G401 (cell line): Measurements from ENCODE around the gene TMEM9. TPM values are rescaled to one million over a fixed set of nuclear protein-coding genes. Genes with fewer than 3 reads are reported as not detected.
A peak's percentile ranks its signal among the peaks of the same experiment; 100 is the strongest.

Experiments
- DNase-seq: peaks from one replicate; pipeline ENCODE4 v3.0.0-alpha.2; 2015; ENCODE audit warnings: low spot score
- in situ Hi-C: cut with HindIII; loops from 2 replicates; pipeline ENCODE4 v1.10.0; 2016; ENCODE audit warnings: low sequenced_read_pairs, mixed read lengths
- total RNA-seq: library from RNA; depleted of rRNA; stranded (reverse); fragments of >200 nt; shearing (Covaris generic); gene quantifications from 2 replicates; pipeline ENCODE4 v1.2.3, GENCODE V29; 2014

TMEM9 gene
- total RNA-seq, 1 experiment from 2014 or later, result 541 TPM

GRCh38 chr1:201153474-201154388, 543 bp downstream of the TMEM9 start:
- in situ Hi-C loops, result no loop called here
- DNase-seq, result peak; percentile 40

- peak; percentile 44 for DNase-seq
- in situ Hi-C loops, result no loop called here
Measured at GRCh38 chr1:201149400-201149799, 4.9 kb downstream of the TMEM9 start.

- in situ Hi-C loops, result no loop called here
- DNase-seq, result no peak
Measured at GRCh38 chr1:201147396-201148015, 6.8 kb downstream of the TMEM9 start.

GRCh38 chr1:201146626-201147390, 7.5 kb downstream of the TMEM9 start:
- in situ Hi-C loops, result no loop called here
- DNase-seq, result no peak

GRCh38 chr1:201145816-201146215, 8.5 kb downstream of the TMEM9 start:
- in situ Hi-C loops, result no loop called here
- no peak for DNase-seq

GRCh38 chr1:201145132-201145531, 9.1 kb downstream of the TMEM9 start:
- in situ Hi-C loops, result no loop called here

GRCh38 chr1:201144701-201145100, 9.6 kb downstream of the TMEM9 start:
- DNase-seq, result no peak
- in situ Hi-C loops, result no loop called here

More at GRCh38 chr1:201145132-201145531, 9.1 kb downstream of the TMEM9 start:
- DNase-seq, result no peak

- in situ Hi-C loops, result no loop called here
Measured at GRCh38 chr1:201143726-201144635, 10.3 kb downstream of the TMEM9 start.

GRCh38 chr1:201142849-201143725, 11.2 kb downstream of the TMEM9 start:
- no peak for DNase-seq
- in situ Hi-C loops, result no loop called here

More at GRCh38 chr1:201143726-201144635, 10.3 kb downstream of the TMEM9 start:
- no peak for DNase-seq

- in situ Hi-C loops, result no loop called here
- DNase-seq, result no peak
Measured at GRCh38 chr1:201142011-201142848, 12.0 kb downstream of the TMEM9 start.

- no peak for DNase-seq
- in situ Hi-C loops, result no loop called here
Measured at GRCh38 chr1:201141418-201141817, 12.9 kb downstream of the TMEM9 start.

GRCh38 chr1:201140941-201141260, 13.4 kb downstream of the TMEM9 start:
- in situ Hi-C loops, result no loop called here
- no peak for DNase-seq

- DNase-seq, result no peak
- in situ Hi-C loops, result no loop called here
Measured at GRCh38 chr1:201140235-201140940, 13.9 kb downstream of the TMEM9 start.

- in situ Hi-C loops, result no loop called here
- DNase-seq, result no peak
Measured at GRCh38 chr1:201139756-201140155, 14.5 kb downstream of the TMEM9 start.

GRCh38 chr1:201139306-201139705, 15.0 kb downstream of the TMEM9 start:
- in situ Hi-C loops, result no loop called here
- no peak for DNase-seq

GRCh38 chr1:201138311-201138840, 15.9 kb downstream of the TMEM9 start:
- DNase-seq, result no peak
- in situ Hi-C loops, result no loop called here
